ENCODE data around the gene TUBB2A. TPM values are rescaled to one million over a fixed set of nuclear protein-coding genes. Genes with fewer than 3 reads are reported as not detected.

The TUBB2A gene
- total and polyA plus RNA-seq, 10 of the 15 experiments (the other 5 are each of a cell fraction or from before 2014, with no cell fraction given), result 2.2 to 49.5 (median 31.3) TPM

DNA sequence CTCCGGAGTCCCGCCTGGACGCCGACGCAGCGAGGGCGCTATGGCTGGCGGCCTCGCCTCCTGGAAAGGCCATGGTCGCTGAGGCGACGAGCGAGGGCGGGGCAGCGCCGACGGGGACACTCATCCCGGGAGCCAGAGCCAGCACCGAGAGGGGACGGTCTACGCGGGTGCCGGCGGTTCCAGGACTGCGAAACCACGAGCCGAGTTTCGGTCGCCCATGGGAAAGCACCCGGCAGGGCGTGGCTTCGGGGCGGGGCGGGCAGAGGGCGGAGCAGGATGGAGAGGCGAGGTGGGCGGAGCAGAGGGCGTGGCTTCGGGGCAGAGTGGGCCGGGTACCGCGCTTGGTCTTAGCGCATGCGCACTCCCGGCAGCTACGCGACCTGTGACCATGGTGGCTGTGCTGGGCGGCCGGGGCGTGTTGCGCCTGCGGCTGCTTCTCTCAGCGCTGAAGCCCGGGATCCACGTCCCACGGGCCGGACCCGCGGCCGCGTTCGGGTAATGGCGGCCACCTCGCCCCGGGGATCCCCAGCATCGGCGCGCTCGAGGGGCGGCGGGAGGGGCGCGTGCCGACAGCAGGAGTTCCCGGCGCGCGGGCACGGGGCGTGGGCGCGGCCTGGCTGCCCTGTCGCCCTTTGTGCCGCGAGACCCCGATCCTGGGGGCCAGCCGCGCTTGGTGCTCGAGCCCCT lies 38.8 kb downstream of the TUBB2A start, which contains the start of gene BPHL (continued):
- TF ChIP-seq, protein P1, sequence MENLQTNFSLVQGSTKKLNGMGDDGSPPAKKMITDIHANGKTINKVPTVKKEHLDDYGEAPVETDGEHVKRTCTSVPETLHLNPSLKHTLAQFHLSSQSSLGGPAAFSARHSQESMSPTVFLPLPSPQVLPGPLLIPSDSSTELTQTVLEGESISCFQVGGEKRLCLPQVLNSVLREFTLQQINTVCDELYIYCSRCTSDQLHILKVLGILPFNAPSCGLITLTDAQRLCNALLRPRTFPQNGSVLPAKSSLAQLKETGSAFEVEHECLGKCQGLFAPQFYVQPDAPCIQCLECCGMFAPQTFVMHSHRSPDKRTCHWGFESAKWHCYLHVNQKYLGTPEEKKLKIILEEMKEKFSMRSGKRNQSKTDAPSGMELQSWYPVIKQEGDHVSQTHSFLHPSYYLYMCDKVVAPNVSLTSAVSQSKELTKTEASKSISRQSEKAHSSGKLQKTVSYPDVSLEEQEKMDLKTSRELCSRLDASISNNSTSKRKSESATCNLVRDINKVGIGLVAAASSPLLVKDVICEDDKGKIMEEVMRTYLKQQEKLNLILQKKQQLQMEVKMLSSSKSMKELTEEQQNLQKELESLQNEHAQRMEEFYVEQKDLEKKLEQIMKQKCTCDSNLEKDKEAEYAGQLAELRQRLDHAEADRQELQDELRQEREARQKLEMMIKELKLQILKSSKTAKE (IDR thresholded peaks at IDR 0.05; ENCODE audit: low read depth, poor library complexity, severe bottlenecking), result no peak
- TF ChIP-seq RB1 (IDR thresholded peaks at IDR 0.05; ENCODE audit: borderline replicate concordance), result peak; percentile 29; the same call in 1 of the 2 replicates
- TF ChIP-seq, protein P2, sequence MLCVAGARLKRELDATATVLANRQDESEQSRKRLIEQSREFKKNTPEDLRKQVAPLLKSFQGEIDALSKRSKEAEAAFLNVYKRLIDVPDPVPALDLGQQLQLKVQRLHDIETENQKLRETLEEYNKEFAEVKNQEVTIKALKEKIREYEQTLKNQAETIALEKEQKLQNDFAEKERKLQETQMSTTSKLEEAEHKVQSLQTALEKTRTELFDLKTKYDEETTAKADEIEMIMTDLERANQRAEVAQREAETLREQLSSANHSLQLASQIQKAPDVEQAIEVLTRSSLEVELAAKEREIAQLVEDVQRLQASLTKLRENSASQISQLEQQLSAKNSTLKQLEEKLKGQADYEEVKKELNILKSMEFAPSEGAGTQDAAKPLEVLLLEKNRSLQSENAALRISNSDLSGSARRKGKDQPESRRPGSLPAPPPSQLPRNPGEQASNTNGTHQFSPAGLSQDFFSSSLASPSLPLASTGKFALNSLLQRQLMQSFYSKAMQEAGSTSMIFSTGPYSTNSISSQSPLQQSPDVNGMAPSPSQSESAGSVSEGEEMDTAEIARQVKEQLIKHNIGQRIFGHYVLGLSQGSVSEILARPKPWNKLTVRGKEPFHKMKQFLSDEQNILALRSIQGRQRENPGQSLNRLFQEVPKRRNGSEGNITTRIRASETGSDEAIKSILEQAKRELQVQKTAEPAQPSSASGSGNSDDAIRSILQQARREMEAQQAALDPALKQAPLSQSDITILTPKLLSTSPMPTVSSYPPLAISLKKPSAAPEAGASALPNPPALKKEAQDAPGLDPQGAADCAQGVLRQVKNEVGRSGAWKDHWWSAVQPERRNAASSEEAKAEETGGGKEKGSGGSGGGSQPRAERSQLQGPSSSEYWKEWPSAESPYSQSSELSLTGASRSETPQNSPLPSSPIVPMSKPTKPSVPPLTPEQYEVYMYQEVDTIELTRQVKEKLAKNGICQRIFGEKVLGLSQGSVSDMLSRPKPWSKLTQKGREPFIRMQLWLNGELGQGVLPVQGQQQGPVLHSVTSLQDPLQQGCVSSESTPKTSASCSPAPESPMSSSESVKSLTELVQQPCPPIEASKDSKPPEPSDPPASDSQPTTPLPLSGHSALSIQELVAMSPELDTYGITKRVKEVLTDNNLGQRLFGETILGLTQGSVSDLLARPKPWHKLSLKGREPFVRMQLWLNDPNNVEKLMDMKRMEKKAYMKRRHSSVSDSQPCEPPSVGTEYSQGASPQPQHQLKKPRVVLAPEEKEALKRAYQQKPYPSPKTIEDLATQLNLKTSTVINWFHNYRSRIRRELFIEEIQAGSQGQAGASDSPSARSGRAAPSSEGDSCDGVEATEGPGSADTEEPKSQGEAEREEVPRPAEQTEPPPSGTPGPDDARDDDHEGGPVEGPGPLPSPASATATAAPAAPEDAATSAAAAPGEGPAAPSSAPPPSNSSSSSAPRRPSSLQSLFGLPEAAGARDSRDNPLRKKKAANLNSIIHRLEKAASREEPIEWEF (IDR thresholded peaks at IDR 0.05; ENCODE audit: insufficient replicate concordance, low read depth, low read length), result no peak
- TF ChIP-seq RFX5 (IDR thresholded peaks at IDR 0.05; ENCODE audit: low read depth, low read length), result no peak
- TF ChIP-seq SRF (IDR thresholded peaks at IDR 0.05; ENCODE audit: low read depth in 2 of 2, low read length in 2 of 2), result no peak
- TF ChIP-seq CREB1 (IDR thresholded peaks at IDR 0.05; ENCODE audit: low read depth), result peak; percentile 47; the same call in 1 of the 2 replicates
- TF ChIP-seq EZH2 (IDR thresholded peaks at IDR 0.05; ENCODE audit: borderline replicate concordance, control insufficient read depth, low read depth, low read length), result no peak
- no peak for TF ChIP-seq EP300 (IDR thresholded peaks at IDR 0.05; ENCODE audit: borderline replicate concordance in 1 of 2, control insufficient read depth in 1 of 2, low read depth in 2 of 2, low read length in 2 of 2)
- TF ChIP-seq, protein P3, sequence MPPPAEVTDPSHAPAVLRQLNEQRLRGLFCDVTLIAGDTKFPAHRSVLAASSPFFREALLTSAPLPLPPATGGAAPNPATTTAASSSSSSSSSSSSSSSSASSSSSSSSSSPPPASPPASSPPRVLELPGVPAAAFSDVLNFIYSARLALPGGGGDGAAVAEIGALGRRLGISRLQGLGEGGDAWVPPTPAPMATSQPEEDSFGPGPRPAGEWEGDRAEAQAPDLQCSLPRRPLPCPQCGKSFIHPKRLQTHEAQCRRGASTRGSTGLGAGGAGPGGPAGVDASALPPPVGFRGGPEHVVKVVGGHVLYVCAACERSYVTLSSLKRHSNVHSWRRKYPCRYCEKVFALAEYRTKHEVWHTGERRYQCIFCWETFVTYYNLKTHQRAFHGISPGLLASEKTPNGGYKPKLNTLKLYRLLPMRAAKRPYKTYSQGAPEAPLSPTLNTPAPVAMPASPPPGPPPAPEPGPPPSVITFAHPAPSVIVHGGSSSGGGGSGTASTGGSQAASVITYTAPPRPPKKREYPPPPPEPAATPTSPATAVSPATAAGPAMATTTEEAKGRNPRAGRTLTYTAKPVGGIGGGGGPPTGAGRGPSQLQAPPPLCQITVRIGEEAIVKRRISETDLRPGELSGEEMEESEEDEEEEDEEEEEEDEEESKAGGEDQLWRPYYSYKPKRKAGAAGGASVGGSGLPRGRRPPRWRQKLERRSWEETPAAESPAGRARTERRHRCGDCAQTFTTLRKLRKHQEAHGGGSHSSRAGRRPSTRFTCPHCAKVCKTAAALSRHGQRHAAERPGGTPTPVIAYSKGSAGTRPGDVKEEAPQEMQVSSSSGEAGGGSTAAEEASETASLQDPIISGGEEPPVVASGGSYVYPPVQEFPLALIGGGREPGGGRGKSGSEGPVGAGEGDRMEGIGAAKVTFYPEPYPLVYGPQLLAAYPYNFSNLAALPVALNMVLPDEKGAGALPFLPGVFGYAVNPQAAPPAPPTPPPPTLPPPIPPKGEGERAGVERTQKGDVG (CRISPR knock-in tag; IDR thresholded peaks at IDR 0.05), result no peak
- TF ChIP-seq, protein P4, sequence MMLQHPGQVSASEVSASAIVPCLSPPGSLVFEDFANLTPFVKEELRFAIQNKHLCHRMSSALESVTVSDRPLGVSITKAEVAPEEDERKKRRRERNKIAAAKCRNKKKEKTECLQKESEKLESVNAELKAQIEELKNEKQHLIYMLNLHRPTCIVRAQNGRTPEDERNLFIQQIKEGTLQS (IDR thresholded peaks at IDR 0.05; ENCODE audit: borderline replicate concordance, extremely low read depth, low read depth, low read length), result no peak
- TF ChIP-seq, protein P5, sequence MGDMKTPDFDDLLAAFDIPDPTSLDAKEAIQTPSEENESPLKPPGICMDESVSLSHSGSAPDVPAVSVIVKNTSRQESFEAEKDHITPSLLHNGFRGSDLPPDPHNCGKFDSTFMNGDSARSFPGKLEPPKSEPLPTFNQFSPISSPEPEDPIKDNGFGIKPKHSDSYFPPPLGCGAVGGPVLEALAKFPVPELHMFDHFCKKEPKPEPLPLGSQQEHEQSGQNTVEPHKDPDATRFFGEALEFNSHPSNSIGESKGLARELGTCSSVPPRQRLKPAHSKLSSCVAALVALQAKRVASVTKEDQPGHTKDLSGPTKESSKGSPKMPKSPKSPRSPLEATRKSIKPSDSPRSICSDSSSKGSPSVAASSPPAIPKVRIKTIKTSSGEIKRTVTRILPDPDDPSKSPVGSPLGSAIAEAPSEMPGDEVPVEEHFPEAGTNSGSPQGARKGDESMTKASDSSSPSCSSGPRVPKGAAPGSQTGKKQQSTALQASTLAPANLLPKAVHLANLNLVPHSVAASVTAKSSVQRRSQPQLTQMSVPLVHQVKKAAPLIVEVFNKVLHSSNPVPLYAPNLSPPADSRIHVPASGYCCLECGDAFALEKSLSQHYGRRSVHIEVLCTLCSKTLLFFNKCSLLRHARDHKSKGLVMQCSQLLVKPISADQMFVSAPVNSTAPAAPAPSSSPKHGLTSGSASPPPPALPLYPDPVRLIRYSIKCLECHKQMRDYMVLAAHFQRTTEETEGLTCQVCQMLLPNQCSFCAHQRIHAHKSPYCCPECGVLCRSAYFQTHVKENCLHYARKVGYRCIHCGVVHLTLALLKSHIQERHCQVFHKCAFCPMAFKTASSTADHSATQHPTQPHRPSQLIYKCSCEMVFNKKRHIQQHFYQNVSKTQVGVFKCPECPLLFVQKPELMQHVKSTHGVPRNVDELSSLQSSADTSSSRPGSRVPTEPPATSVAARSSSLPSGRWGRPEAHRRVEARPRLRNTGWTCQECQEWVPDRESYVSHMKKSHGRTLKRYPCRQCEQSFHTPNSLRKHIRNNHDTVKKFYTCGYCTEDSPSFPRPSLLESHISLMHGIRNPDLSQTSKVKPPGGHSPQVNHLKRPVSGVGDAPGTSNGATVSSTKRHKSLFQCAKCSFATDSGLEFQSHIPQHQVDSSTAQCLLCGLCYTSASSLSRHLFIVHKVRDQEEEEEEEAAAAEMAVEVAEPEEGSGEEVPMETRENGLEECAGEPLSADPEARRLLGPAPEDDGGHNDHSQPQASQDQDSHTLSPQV (IDR thresholded peaks at IDR 0.05), result 0 out of 2 replicates have a peak, but pooled peaks have one; percentile 71

Measured in GM12878 (cell line).